Testis (tissue), 2 donors: ENCODE results near the gene ZNF717.

Experiments
- POLR2A ChIP-seq: fragments of 450-650 bp; IDR thresholded peaks from one replicate; pipeline ENCODE4 v1.6.1; 2017; ENCODE audit warnings: antibody characterized with exemption, mild to moderate bottlenecking, moderate library complexity
- TF ChIP-seq, protein P1 (sequence below), 3 experiments: fragments of 450-650 bp in 2 of 3; fragments of 200-600 bp in 1 of 3; sonication (generic) in 1 of 3; IDR thresholded peaks; one replicate each; pipeline ENCODE4 v1.5.1; 2016 to 2019; ENCODE audit warnings: antibody characterized with exemption in 3 of 3, mild to moderate bottlenecking in 2 of 3, moderate library complexity in 1 of 3

DNA sequence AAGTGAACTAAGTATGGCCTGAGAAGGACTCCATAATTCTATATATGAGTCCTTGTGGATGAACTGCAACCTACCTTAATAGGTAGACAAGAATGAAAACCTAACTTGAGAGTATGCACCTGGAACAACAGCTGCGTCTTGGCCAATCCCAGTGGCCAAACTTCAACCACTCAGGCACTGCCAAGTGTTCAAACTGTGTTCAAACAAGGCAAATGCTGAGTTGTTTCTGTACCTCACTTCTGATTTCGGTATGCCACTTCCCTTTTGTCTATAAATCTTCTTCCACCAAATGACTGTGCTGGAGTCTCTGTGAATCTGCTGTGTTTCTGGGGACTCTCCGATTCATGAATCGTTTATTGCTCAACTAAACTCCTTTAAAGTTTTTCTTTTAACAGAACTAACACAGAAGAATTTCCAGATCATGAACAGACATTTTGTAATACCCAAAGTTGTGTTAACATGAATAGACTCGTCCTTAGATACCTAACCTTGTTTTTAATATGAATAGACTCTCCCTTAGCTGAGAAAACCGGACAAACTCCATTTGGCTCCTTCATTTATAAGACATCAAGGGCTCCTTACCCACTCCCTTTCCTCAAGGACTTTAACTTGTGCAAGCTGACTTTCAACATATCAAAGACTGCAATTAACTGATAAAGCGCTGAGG, 4.1 kb downstream of the ZNF717 start:
- no peak for TF ChIP-seq POLR2A
- TF ChIP-seq, protein P1, sequence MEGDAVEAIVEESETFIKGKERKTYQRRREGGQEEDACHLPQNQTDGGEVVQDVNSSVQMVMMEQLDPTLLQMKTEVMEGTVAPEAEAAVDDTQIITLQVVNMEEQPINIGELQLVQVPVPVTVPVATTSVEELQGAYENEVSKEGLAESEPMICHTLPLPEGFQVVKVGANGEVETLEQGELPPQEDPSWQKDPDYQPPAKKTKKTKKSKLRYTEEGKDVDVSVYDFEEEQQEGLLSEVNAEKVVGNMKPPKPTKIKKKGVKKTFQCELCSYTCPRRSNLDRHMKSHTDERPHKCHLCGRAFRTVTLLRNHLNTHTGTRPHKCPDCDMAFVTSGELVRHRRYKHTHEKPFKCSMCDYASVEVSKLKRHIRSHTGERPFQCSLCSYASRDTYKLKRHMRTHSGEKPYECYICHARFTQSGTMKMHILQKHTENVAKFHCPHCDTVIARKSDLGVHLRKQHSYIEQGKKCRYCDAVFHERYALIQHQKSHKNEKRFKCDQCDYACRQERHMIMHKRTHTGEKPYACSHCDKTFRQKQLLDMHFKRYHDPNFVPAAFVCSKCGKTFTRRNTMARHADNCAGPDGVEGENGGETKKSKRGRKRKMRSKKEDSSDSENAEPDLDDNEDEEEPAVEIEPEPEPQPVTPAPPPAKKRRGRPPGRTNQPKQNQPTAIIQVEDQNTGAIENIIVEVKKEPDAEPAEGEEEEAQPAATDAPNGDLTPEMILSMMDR (IDR thresholded peaks at IDR 0.05) = no peak
